22Rv1 (cell line): ENCODE measurements around the gene FAT2.

ENCODE experiments used
- CTCF ChIP-seq: fragments of 450-650 bp; IDR thresholded peaks from 2 replicates; pipeline ENCODE4 v1.5.1; 2017; ENCODE audit warnings: mild to moderate bottlenecking
- ZFX ChIP-seq: fragments of 450-650 bp; IDR thresholded peaks from 2 replicates; pipeline ENCODE4 v1.6.1; 2017; ENCODE audit warnings: antibody characterized with exemption, borderline replicate concordance

- no peak for TF ChIP-seq CTCF
- TF ChIP-seq ZFX = no peak
Measured at GRCh38 chr5:151555760-151556576, 35.2 kb downstream of the FAT2 start.
